Measurements from ENCODE around the gene INPP5J.

INPP5J gene

GRCh38 chr22:31088233-31088986, 34.4 kb upstream of the INPP5J start:
- H3K4me3 ChIP-seq (ENCODE audit: low read depth, low read length) = no peak overlapping the region
- TF ChIP-seq CTCF (IDR thresholded peaks at IDR 0.05; ENCODE audit: insufficient read depth, low read depth, low read length, missing control alignments) = no peak
- DNase-seq (ENCODE audit: low read depth) = no peak

GRCh38 chr22:31089160-31090100, 33.3 kb upstream of the INPP5J start:
- no peak overlapping the region for H3K4me3 ChIP-seq (ENCODE audit: low read depth, low read length)
- peak; percentile 58 for DNase-seq (ENCODE audit: low read depth)
- TF ChIP-seq CTCF (IDR thresholded peaks at IDR 0.05; ENCODE audit: insufficient read depth, low read depth, low read length, missing control alignments) = peak; percentile 91

GRCh38 chr22:31090217-31091085, 32.3 kb upstream of the INPP5J start:
- no peak for DNase-seq (ENCODE audit: low read depth)
- no peak for TF ChIP-seq CTCF (IDR thresholded peaks at IDR 0.05; ENCODE audit: insufficient read depth, low read depth, low read length, missing control alignments)
- H3K4me3 ChIP-seq (ENCODE audit: low read depth, low read length) = no peak overlapping the region

GRCh38 chr22:31091106-31091975, 31.4 kb upstream of the INPP5J start:
- H3K4me3 ChIP-seq (ENCODE audit: low read depth, low read length) = no peak overlapping the region
- no peak for DNase-seq (ENCODE audit: low read depth)
- no peak for TF ChIP-seq CTCF (IDR thresholded peaks at IDR 0.05; ENCODE audit: insufficient read depth, low read depth, low read length, missing control alignments)

- no peak overlapping the region for H3K4me3 ChIP-seq (ENCODE audit: low read depth, low read length)
- TF ChIP-seq CTCF (IDR thresholded peaks at IDR 0.05; ENCODE audit: insufficient read depth, low read depth, low read length, missing control alignments) = no peak
- DNase-seq (ENCODE audit: low read depth) = no peak
These were observed 30.6 kb upstream of the INPP5J start for GRCh38 chr22:31092161-31092560.
